ENCODE measurements around the gene MARCHF9. TPM values are rescaled to one million over a fixed set of nuclear protein-coding genes. Genes with fewer than 3 reads are reported as not detected.

Gene MARCHF9
- total and polyA plus RNA-seq, 11 donors: 11.3 to 18.9 (median 13.6) TPM

DNA sequence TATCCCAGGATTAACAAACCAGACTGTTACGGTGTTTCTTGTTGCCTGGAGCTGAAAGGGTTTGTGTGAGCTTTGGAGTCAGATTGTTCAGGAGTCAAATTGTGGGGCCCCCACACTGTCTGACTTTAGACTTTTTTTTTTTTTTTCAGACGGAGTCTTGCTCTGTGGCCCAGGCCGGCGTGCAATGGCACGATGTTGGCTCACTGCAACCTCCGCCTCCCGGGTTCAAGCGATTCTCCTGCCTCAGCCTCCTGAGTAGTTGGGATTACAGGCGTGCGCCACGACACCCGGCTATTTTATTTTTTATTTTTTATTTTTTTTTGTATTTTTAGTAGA, 28.5 kb downstream of the MARCHF9 start:
- TF ChIP-seq, protein P1, sequence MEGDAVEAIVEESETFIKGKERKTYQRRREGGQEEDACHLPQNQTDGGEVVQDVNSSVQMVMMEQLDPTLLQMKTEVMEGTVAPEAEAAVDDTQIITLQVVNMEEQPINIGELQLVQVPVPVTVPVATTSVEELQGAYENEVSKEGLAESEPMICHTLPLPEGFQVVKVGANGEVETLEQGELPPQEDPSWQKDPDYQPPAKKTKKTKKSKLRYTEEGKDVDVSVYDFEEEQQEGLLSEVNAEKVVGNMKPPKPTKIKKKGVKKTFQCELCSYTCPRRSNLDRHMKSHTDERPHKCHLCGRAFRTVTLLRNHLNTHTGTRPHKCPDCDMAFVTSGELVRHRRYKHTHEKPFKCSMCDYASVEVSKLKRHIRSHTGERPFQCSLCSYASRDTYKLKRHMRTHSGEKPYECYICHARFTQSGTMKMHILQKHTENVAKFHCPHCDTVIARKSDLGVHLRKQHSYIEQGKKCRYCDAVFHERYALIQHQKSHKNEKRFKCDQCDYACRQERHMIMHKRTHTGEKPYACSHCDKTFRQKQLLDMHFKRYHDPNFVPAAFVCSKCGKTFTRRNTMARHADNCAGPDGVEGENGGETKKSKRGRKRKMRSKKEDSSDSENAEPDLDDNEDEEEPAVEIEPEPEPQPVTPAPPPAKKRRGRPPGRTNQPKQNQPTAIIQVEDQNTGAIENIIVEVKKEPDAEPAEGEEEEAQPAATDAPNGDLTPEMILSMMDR (IDR thresholded peaks at IDR 0.05): no peak
- TF ChIP-seq POLR2A (IDR thresholded peaks at IDR 0.05): no peak
- no peak for ATAC-seq
- Histone ChIP-seq H3K4me3 (peak overlapping the region; percentile 64 to 98 (median 92)), H3K36me3 (peaks cover 0 to 54% (median 35%) of the 10 kb centered on the region in 9 donors), H3K9me3 (no peaks in the 10 kb centered on the region), H3K27me3 (no peaks in the 10 kb centered on the region), H3K4me1 (peaks cover 0 to 41% (median 13%) of the 10 kb centered on the region in 12 donors), H3K27ac (peak overlapping the region in 2 of 12 donors; percentile 80 to 82)
- DNase-seq: no peak
- WGBS, 4 donors: 83 to 87% (median 87%) methylated on average over 12 of the region's 12 CpGs
- intact Hi-C loops (cut with DNase I): loop anchor here in 4 of 10 donors (5.0 kb wide), 1 partner anchor 124 kb away; no protein-coding TSS in a partner anchor

DNA sequence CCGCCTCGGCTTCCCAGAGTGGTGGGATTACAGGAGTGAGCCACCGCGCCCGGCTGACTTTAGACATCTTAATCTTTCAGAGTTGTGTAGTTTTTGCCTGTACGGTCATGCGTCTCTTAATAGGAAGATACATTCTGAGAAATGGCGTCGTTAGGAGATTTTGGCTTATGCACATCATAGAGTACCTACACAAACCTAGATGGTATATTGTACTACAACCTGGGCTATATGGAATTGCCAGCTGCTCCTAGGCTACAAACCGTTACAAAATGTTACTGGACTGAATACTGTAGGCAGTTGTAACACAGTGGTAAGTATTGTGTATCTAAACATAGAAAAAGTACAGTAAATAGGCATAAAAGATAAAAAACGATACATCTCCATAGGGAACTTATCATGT, 29.0 kb downstream of the MARCHF9 start:
- ATAC-seq: no peak
- H3K36me3 ChIP-seq: peaks cover 0 to 57% (median 39%) of the 10 kb centered on the region in 9 donors
- peaks cover 0 to 41% (median 13%) of the 10 kb centered on the region in 12 donors for H3K4me1 ChIP-seq
- intact Hi-C loops (cut with DNase I): loop anchor here in 4 of 10 donors (5.0 kb wide), 1 partner anchor 123 kb away; no protein-coding TSS in a partner anchor
- H3K27ac ChIP-seq: no peak overlapping the region
- 91 to 94% (median 92%) methylated on average over 11 of the region's 11 CpGs for WGBS, 4 donors
- peak overlapping the region in 6 of 12 donors; percentile 77 to 95 (median 92) for H3K4me3 ChIP-seq
- H3K9me3 ChIP-seq: no peaks in the 10 kb centered on the region
- no peaks in the 10 kb centered on the region for H3K27me3 ChIP-seq
- TF ChIP-seq, protein P1 (IDR thresholded peaks at IDR 0.05): no peak
- TF ChIP-seq POLR2A (IDR thresholded peaks at IDR 0.05): no peak
- no peak for DNase-seq

DNA sequence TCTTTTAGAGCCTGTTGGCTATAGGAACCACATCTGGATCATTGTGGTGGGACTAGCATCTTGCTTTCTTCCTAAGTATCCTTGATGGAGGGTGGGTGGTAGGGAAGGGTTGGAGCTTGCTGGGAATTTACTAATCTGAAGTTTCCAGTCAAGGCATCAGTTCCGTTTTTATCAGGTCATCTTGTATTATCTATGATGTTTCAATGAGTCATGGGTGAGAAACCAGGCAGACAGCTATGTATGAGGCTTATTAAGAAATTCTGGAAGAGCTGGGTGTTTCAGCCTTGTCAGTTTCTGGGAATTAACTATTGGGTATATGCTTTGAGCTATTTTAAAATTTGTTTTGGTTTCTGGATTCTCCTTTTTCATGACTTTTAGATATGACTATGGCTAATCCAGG, 39.0 kb downstream of the MARCHF9 start:
- peaks cover 0 to 13% (median 0%) of the 10 kb centered on the region in 12 donors for H3K4me1 ChIP-seq
- intact Hi-C loops (cut with DNase I): no loop called here
- TF ChIP-seq, protein P1 (IDR thresholded peaks at IDR 0.05): no peak
- TF ChIP-seq POLR2A (IDR thresholded peaks at IDR 0.05): no peak
- ATAC-seq: peak in 1 of 4 donors; percentile 50
- no peak overlapping the region for H3K4me3 ChIP-seq
- DNase-seq: no peak
- WGBS, 4 donors: 29 to 50% (median 44%) methylated on average over 1 of the region's 1 CpG
- H3K9me3 ChIP-seq: no peaks in the 10 kb centered on the region
- H3K27ac ChIP-seq: peak overlapping the region in 1 of 12 donors; percentile 56
- peaks cover 0 to 99% (median 96%) of the 10 kb centered on the region in 9 donors for H3K36me3 ChIP-seq
- H3K27me3 ChIP-seq: no peaks in the 10 kb centered on the region

DNA sequence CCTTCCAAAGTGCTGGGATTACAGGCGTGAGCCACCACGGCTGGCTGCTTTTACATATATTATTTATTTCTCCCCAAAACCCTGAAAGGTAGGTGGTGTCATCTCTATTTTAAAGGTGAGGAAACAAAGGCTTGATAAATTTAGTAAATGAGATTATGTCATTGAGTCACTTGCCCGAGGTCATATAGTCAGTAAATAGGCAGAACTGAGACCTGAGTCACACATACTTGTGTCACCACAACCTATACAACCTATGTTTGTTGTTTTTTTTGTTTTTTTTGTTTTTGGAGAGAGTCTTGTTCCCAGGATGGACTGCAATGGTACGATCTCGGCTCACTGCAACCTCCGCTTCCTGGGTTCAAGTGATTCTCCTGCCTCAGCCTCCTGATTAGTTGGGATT, 40.5 kb downstream of the MARCHF9 start:
- Histone ChIP-seq H3K4me3 (no peak overlapping the region), H3K27ac (peak overlapping the region in 1 of 12 donors; percentile 47), H3K36me3 (peaks cover 0 to 100% (median 96%) of the 10 kb centered on the region in 9 donors), H3K27me3 (no peaks in the 10 kb centered on the region), H3K4me1 (peaks cover 0 to 13% (median 0%) of the 10 kb centered on the region in 12 donors), H3K9me3 (no peaks in the 10 kb centered on the region)
- ATAC-seq: no peak
- no peak for DNase-seq
- WGBS, 4 donors: 90 to 93% (median 91%) methylated on average over 6 of the region's 6 CpGs
- intact Hi-C loops (cut with DNase I): no loop called here
- no peak for TF ChIP-seq POLR2A (IDR thresholded peaks at IDR 0.05)
- TF ChIP-seq, protein P1 (IDR thresholded peaks at IDR 0.05): no peak
